C4-2B (cell line): ENCODE data around the gene SLC13A1.

ENCODE experiments used
- CTCF ChIP-seq: fragments of 450-650 bp; conservative IDR thresholded peaks from 2 replicates; pipeline ENCODE4 v1.5.1; 2017; ENCODE audit warnings: mild to moderate bottlenecking
- ZFX ChIP-seq: fragments of 450-650 bp; IDR thresholded peaks from 2 replicates; pipeline ENCODE4 v1.6.1; 2017

DNA sequence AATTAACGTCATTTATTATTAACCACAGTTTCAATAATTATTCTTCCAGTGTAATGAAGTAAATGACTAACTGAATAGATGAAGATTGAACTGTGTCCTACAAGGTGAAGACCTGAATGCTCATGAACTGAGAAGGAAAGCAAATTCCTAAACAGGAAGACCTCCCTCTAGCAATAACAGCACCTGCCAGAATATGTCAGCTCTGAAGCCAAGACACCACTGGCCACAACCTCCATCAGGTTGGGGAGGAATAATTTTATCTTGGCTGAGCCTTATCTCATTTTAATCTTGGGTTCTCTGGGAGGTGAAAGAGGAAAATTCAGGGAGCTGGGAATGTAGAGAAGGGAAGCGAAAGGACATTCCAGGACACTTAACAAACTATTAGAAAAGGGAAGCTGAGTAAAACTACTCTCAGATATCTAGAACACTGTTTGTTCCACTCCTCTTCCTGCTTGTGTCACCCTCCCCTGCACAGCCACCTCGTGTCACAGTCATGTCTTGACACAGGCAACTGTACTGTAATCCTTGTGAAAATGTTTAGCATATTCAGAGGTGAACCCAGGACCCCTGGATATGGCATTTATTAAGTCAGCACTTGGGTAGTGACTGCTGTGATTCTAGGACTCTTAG, 4.6 kb upstream of the SLC13A1 start:
- TF ChIP-seq CTCF (no peak), ZFX (no peak)
